Epithelial cell of proximal tubule (primary cell): Measurements from ENCODE around the gene BBS9. TPM values are rescaled to one million over a fixed set of nuclear protein-coding genes. Genes with fewer than 3 reads are reported as not detected.
"Not testable (repeated sequence)": the region's sequence is repeated elsewhere in the genome, so short reads cannot be mapped to it uniquely, and the experiment has no call there.

Experiments used
- DNase-seq: peaks from one replicate; pipeline ENCODE4 v3.0.0-alpha.2; 2011; ENCODE audit warnings: low read depth
- H3K4me3 ChIP-seq: 2 replicates; pipeline ENCODE4 v1.5.1; 2011; ENCODE audit warnings: low read depth, mild to moderate bottlenecking, low read length
- CTCF ChIP-seq: conservative IDR thresholded peaks from 2 replicates; pipeline ENCODE4 v1.5.1; 2012; ENCODE audit warnings: low read depth, mild to moderate bottlenecking, low read length
- total RNA-seq: library from RNA; depleted of rRNA; stranded (reverse); fragments of >200 nt; gene quantifications from 2 replicates; pipeline ENCODE4 v1.2.3, GENCODE V29; 2015

Gene BBS9
- total RNA-seq, 1 donor from 2014 or later: 4.4 TPM

- no peak for DNase-seq
- TF ChIP-seq CTCF: no peak
- no peak overlapping the region for H3K4me3 ChIP-seq
Measured at GRCh38 chr7:33287738-33288137, 158.4 kb downstream of the BBS9 start.

GRCh38 chr7:33298848-33299247, 169.5 kb downstream of the BBS9 start:
- H3K4me3 ChIP-seq: no peak overlapping the region
- TF ChIP-seq CTCF: no peak
- no peak for DNase-seq

- no peak overlapping the region for H3K4me3 ChIP-seq
- TF ChIP-seq CTCF: no peak
- no peak for DNase-seq
Measured at GRCh38 chr7:33299425-33299824, 170.1 kb downstream of the BBS9 start.

- no peak for DNase-seq
- TF ChIP-seq CTCF: no peak
- no peak overlapping the region for H3K4me3 ChIP-seq
Measured at GRCh38 chr7:33300131-33300530, 170.8 kb downstream of the BBS9 start.

GRCh38 chr7:33300742-33301141, 171.4 kb downstream of the BBS9 start:
- no peak for DNase-seq
- TF ChIP-seq CTCF: no peak
- no peak overlapping the region for H3K4me3 ChIP-seq

GRCh38 chr7:33303978-33304557, 174.7 kb downstream of the BBS9 start:
- not testable (repeated sequence) for DNase-seq, H3K4me3 ChIP-seq

GRCh38 chr7:33307205-33307604, 177.8 kb downstream of the BBS9 start:
- H3K4me3 ChIP-seq: no peak overlapping the region
- no peak for TF ChIP-seq CTCF
- DNase-seq: no peak
